AG09309 (cell line): ENCODE data around the gene HS3ST2.

Experiments
- DNase-seq: peaks from one replicate; pipeline ENCODE4 v3.0.0-alpha.2; 2010; ENCODE audit warnings: low read depth
- H3K4me3 ChIP-seq: 2 replicates; pipeline ENCODE4 v1.5.1; 2011; ENCODE audit warnings: mild to moderate bottlenecking, low read depth, low read length, moderate library complexity; ENCODE audit not compliant: control insufficient read depth
- TF ChIP-seq, protein P1 (sequence below): IDR thresholded peaks from 2 replicates; pipeline ENCODE4 v1.5.1; 2011; ENCODE audit warnings: mild to moderate bottlenecking, low read depth, low read length, inconsistent platforms; ENCODE audit not compliant: insufficient read depth, control insufficient read depth; ENCODE audit errors: missing control alignments

Gene HS3ST2

GRCh38 chr16:22912654-22913053, 98.7 kb downstream of the HS3ST2 start:
- H3K4me3 ChIP-seq = no peak overlapping the region
- no peak for DNase-seq
- TF ChIP-seq, protein P1, sequence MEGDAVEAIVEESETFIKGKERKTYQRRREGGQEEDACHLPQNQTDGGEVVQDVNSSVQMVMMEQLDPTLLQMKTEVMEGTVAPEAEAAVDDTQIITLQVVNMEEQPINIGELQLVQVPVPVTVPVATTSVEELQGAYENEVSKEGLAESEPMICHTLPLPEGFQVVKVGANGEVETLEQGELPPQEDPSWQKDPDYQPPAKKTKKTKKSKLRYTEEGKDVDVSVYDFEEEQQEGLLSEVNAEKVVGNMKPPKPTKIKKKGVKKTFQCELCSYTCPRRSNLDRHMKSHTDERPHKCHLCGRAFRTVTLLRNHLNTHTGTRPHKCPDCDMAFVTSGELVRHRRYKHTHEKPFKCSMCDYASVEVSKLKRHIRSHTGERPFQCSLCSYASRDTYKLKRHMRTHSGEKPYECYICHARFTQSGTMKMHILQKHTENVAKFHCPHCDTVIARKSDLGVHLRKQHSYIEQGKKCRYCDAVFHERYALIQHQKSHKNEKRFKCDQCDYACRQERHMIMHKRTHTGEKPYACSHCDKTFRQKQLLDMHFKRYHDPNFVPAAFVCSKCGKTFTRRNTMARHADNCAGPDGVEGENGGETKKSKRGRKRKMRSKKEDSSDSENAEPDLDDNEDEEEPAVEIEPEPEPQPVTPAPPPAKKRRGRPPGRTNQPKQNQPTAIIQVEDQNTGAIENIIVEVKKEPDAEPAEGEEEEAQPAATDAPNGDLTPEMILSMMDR = no peak

DNA sequence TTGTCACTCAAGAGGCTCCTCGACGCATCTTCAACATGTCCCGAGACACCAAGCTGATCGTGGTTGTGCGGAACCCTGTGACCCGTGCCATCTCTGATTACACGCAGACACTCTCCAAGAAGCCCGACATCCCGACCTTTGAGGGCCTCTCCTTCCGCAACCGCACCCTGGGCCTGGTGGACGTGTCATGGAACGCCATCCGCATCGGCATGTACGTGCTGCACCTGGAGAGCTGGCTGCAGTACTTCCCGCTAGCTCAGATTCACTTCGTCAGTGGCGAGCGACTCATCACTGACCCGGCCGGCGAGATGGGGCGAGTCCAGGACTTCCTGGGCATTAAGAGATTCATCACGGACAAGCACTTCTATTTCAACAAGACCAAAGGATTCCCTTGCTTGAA, 101.0 kb downstream of the HS3ST2 start:
- no peak overlapping the region for H3K4me3 ChIP-seq
- TF ChIP-seq, protein P1 = no peak
- no peak for DNase-seq

DNA sequence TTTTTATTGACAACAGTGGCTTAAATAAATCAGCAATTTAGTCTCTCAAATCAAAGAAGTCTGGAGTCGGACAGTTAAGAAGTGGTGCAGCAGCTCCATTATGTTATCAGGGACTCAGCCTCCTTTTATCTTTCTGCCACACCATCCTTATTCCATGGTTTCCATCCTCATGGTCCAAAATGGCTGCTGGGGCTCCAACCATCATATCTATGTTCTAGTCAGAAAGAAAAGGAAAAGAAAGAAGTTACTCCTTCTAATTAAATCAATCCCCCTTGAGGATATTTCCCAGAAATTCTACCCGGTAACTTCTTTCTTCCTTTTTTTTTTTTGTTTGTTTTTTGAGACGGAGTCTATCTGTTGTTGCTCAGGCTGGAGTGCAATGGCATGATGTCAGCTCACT, 109.5 kb downstream of the HS3ST2 start:
- no peak for DNase-seq
- H3K4me3 ChIP-seq = no peak overlapping the region
- TF ChIP-seq, protein P1 = no peak

DNA sequence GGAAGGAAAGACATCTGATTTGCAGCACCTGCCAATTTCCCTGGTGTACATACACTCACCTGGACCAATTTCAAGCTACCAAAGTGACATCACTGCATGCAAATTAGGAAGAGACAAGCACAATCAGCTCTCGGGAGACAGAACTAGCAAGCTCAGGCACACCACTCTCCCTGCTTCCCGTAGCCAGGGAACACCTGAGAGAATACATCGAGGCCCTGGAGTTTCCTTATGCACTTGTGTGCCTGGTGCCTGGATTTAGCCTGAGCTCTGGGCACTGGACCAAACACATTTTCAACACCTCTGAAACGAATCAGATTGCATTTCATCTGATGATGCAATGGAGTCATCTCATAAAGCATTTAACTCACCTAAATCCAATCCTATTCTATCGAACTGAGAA, 110.5 kb downstream of the HS3ST2 start:
- no peak for DNase-seq
- TF ChIP-seq, protein P1 = no peak
- no peak overlapping the region for H3K4me3 ChIP-seq

GRCh38 chr16:22926105-22926751, 112.3 kb downstream of the HS3ST2 start:
- TF ChIP-seq, protein P1 = no peak
- H3K4me3 ChIP-seq = no peak overlapping the region
- no peak for DNase-seq

GRCh38 chr16:22927306-22927705, 113.3 kb downstream of the HS3ST2 start:
- H3K4me3 ChIP-seq = no peak overlapping the region
- no peak for DNase-seq
- TF ChIP-seq, protein P1 = no peak
